ENCODE results near the gene EXO1.
"Not testable (repeated sequence)": the region's sequence is repeated elsewhere in the genome, so short reads cannot be mapped to it uniquely, and the experiment has no call there.

The EXO1 gene

GRCh38 chr1:241847796-241848685, at the start of gene EXO1:
Gene EXO1 (plus strand): TSS chr1:241848204. CDS start chr1:241850426, 2,222 bp downstream.
- Mint-ChIP-seq H3K36me3 (ENCODE audit: low read depth) (peaks cover 10% of the 10 kb centered on the region), H3K4me3 (peak within 1 kb of the TSS; percentile 96), H3K9me3 (no peaks in the 10 kb centered on the region), H3K27ac (peak within 1 kb of the TSS; percentile 100), H3K27me3 (ENCODE audit: low read depth) (peaks cover 6% of the 10 kb centered on the region), H3K4me1 (ENCODE audit: low read depth) (peaks cover 24% of the 10 kb centered on the region)

- Mint-ChIP-seq H3K4me1 (ENCODE audit: low read depth) (no peaks in the 10 kb centered on the region), H3K27me3 (ENCODE audit: low read depth) (peaks cover 11% of the 10 kb centered on the region), H3K4me3 (no peak overlapping the region), H3K9me3 (no peaks in the 10 kb centered on the region), H3K27ac (no peak overlapping the region), H3K36me3 (ENCODE audit: low read depth) (no peaks in the 10 kb centered on the region)
Observed at GRCh38 chr1:241799416-241799815, 48.6 kb upstream of the EXO1 start.

- H3K9me3 Mint-ChIP-seq, result no peaks in the 10 kb centered on the region
- H3K27me3 Mint-ChIP-seq (ENCODE audit: low read depth), result peaks cover 11% of the 10 kb centered on the region
- H3K4me3 Mint-ChIP-seq, result no peak overlapping the region
- no peak overlapping the region for H3K27ac Mint-ChIP-seq
- H3K4me1 Mint-ChIP-seq (ENCODE audit: low read depth), result no peaks in the 10 kb centered on the region
- H3K36me3 Mint-ChIP-seq (ENCODE audit: low read depth), result no peaks in the 10 kb centered on the region
Observed at GRCh38 chr1:241800640-241801039, 47.4 kb upstream of the EXO1 start.

GRCh38 chr1:241802863-241803262, 45.1 kb upstream of the EXO1 start:
- Mint-ChIP-seq H3K9me3 (no peaks in the 10 kb centered on the region), H3K27ac (no peak overlapping the region), H3K4me1 (ENCODE audit: low read depth) (no peaks in the 10 kb centered on the region), H3K36me3 (ENCODE audit: low read depth) (no peaks in the 10 kb centered on the region), H3K4me3 (no peak overlapping the region), H3K27me3 (ENCODE audit: low read depth) (peaks cover 11% of the 10 kb centered on the region)

GRCh38 chr1:241804706-241805105, 43.3 kb upstream of the EXO1 start:
- H3K27ac Mint-ChIP-seq; H3K9me3 Mint-ChIP-seq; H3K4me1 Mint-ChIP-seq (ENCODE audit: low read depth); H3K4me3 Mint-ChIP-seq; H3K36me3 Mint-ChIP-seq (ENCODE audit: low read depth): not testable (repeated sequence)
- H3K27me3 Mint-ChIP-seq (ENCODE audit: low read depth), result peaks cover 11% of the 10 kb centered on the region

GRCh38 chr1:241808265-241808664, 39.7 kb upstream of the EXO1 start:
- no peaks in the 10 kb centered on the region for H3K27me3 Mint-ChIP-seq (ENCODE audit: low read depth)

GRCh38 chr1:241810769-241811405, 37.1 kb upstream of the EXO1 start:
- H3K4me1 Mint-ChIP-seq (ENCODE audit: low read depth), result no peaks in the 10 kb centered on the region
- H3K4me3 Mint-ChIP-seq, result no peak overlapping the region

More at GRCh38 chr1:241808265-241808664, 39.7 kb upstream of the EXO1 start:
- Mint-ChIP-seq H3K4me1 (ENCODE audit: low read depth) (no peaks in the 10 kb centered on the region), H3K36me3 (ENCODE audit: low read depth) (no peaks in the 10 kb centered on the region), H3K9me3 (no peaks in the 10 kb centered on the region), H3K27ac (no peak overlapping the region), H3K4me3 (no peak overlapping the region)

GRCh38 chr1:241813768-241814320, 34.2 kb upstream of the EXO1 start:
- H3K4me1 Mint-ChIP-seq (ENCODE audit: low read depth), result no peaks in the 10 kb centered on the region
- H3K4me3 Mint-ChIP-seq, result no peak overlapping the region
- H3K27ac Mint-ChIP-seq, result no peak overlapping the region
- peaks cover 13% of the 10 kb centered on the region for H3K27me3 Mint-ChIP-seq (ENCODE audit: low read depth)
- no peaks in the 10 kb centered on the region for H3K36me3 Mint-ChIP-seq (ENCODE audit: low read depth)
- no peaks in the 10 kb centered on the region for H3K9me3 Mint-ChIP-seq

More at GRCh38 chr1:241810769-241811405, 37.1 kb upstream of the EXO1 start:
- Mint-ChIP-seq H3K27ac (no peak overlapping the region), H3K36me3 (ENCODE audit: low read depth) (no peaks in the 10 kb centered on the region), H3K9me3 (no peaks in the 10 kb centered on the region), H3K27me3 (ENCODE audit: low read depth) (peaks cover 3% of the 10 kb centered on the region)

GRCh38 chr1:241816008-241816407, 32.0 kb upstream of the EXO1 start:
- Mint-ChIP-seq H3K4me3 (no peak overlapping the region), H3K4me1 (ENCODE audit: low read depth) (no peaks in the 10 kb centered on the region), H3K27me3 (ENCODE audit: low read depth) (peaks cover 13% of the 10 kb centered on the region), H3K36me3 (ENCODE audit: low read depth) (no peaks in the 10 kb centered on the region), H3K9me3 (no peaks in the 10 kb centered on the region), H3K27ac (no peak overlapping the region)

GRCh38 chr1:241817331-241817792, 30.6 kb upstream of the EXO1 start:
- no peaks in the 10 kb centered on the region for H3K9me3 Mint-ChIP-seq
- no peaks in the 10 kb centered on the region for H3K36me3 Mint-ChIP-seq (ENCODE audit: low read depth)
- H3K27me3 Mint-ChIP-seq (ENCODE audit: low read depth), result peaks cover 13% of the 10 kb centered on the region
- no peaks in the 10 kb centered on the region for H3K4me1 Mint-ChIP-seq (ENCODE audit: low read depth)
- no peak overlapping the region for H3K4me3 Mint-ChIP-seq
- no peak overlapping the region for H3K27ac Mint-ChIP-seq

GRCh38 chr1:241817956-241818612, 29.9 kb upstream of the EXO1 start:
- no peaks in the 10 kb centered on the region for H3K9me3 Mint-ChIP-seq

GRCh38 chr1:241819340-241819866, 28.6 kb upstream of the EXO1 start:
- H3K27me3 Mint-ChIP-seq (ENCODE audit: low read depth), result peaks cover 13% of the 10 kb centered on the region
- no peaks in the 10 kb centered on the region for H3K36me3 Mint-ChIP-seq (ENCODE audit: low read depth)
- no peak overlapping the region for H3K27ac Mint-ChIP-seq

More at GRCh38 chr1:241817956-241818612, 29.9 kb upstream of the EXO1 start:
- no peak overlapping the region for H3K4me3 Mint-ChIP-seq
- H3K27me3 Mint-ChIP-seq (ENCODE audit: low read depth), result peaks cover 13% of the 10 kb centered on the region
- H3K27ac Mint-ChIP-seq, result no peak overlapping the region
- no peaks in the 10 kb centered on the region for H3K4me1 Mint-ChIP-seq (ENCODE audit: low read depth)
- H3K36me3 Mint-ChIP-seq (ENCODE audit: low read depth), result no peaks in the 10 kb centered on the region

GRCh38 chr1:241821363-241821762, 26.6 kb upstream of the EXO1 start:
- H3K27ac Mint-ChIP-seq, result no peak overlapping the region

More at GRCh38 chr1:241819340-241819866, 28.6 kb upstream of the EXO1 start:
- no peaks in the 10 kb centered on the region for H3K4me1 Mint-ChIP-seq (ENCODE audit: low read depth)
- no peaks in the 10 kb centered on the region for H3K9me3 Mint-ChIP-seq
- H3K4me3 Mint-ChIP-seq, result no peak overlapping the region

GRCh38 chr1:241822846-241823245, 25.2 kb upstream of the EXO1 start:
- Mint-ChIP-seq H3K4me1 (ENCODE audit: low read depth) (no peaks in the 10 kb centered on the region), H3K36me3 (ENCODE audit: low read depth) (no peaks in the 10 kb centered on the region), H3K27ac (no peak overlapping the region), H3K9me3 (no peaks in the 10 kb centered on the region), H3K27me3 (ENCODE audit: low read depth) (no peaks in the 10 kb centered on the region), H3K4me3 (no peak overlapping the region)

More at GRCh38 chr1:241821363-241821762, 26.6 kb upstream of the EXO1 start:
- no peak overlapping the region for H3K4me3 Mint-ChIP-seq
- H3K27me3 Mint-ChIP-seq (ENCODE audit: low read depth), result peaks cover 10% of the 10 kb centered on the region
- no peaks in the 10 kb centered on the region for H3K4me1 Mint-ChIP-seq (ENCODE audit: low read depth)
- H3K36me3 Mint-ChIP-seq (ENCODE audit: low read depth), result no peaks in the 10 kb centered on the region
- no peaks in the 10 kb centered on the region for H3K9me3 Mint-ChIP-seq
